Activated CD8-positive, alpha-beta memory T cell treated with anti-CD3 and anti-CD28 coated beads, Interleukin-2, amount 10 ng/mL, durations not matched to agents 7 days and 5 days (primary cell): Measurements from ENCODE around the gene GNGT1. TPM values are rescaled to one million over a fixed set of nuclear protein-coding genes. Genes with fewer than 3 reads are reported as not detected.

Experiments used
- ATAC-seq: fragments of 150-1000 bp; cut with Tn5 transposase; one replicate; pipeline ENCODE4 v1.10.0; 2021; ENCODE audit warnings: moderate library complexity
- CTCF ChIA-PET: fragments of 350-600 bp; sonication (Branson Sonifier 250); formaldehyde crosslinking; loops from one replicate; lab custom pipeline; 2021; ENCODE audit warnings: antibody characterized with exemption; lab: Charles Lee
- DNase-seq: peaks from one replicate; pipeline ENCODE4 v3.0.0-alpha.2; 2020
- H3K27ac Mint-ChIP-seq: one replicate; pipeline ENCODE4 v1.8.0; 2021; ENCODE audit warnings: mild to moderate bottlenecking, mixed read lengths
- H3K27me3 Mint-ChIP-seq: one replicate; pipeline ENCODE4 v1.8.0; 2021; ENCODE audit warnings: mixed read lengths
- H3K36me3 Mint-ChIP-seq: one replicate; pipeline ENCODE4 v1.8.0; 2021; ENCODE audit warnings: mild to moderate bottlenecking, mixed read lengths
- H3K4me1 Mint-ChIP-seq: one replicate; pipeline ENCODE4 v1.8.0; 2021; ENCODE audit warnings: mixed read lengths
- H3K4me3 Mint-ChIP-seq: one replicate; pipeline ENCODE4 v1.8.0; 2021; ENCODE audit warnings: mild to moderate bottlenecking, moderate library complexity, mixed read lengths
- H3K9me3 Mint-ChIP-seq: one replicate; pipeline ENCODE4 v1.8.0; 2022; ENCODE audit warnings: low read depth, mixed read lengths
- total RNA-seq, 2 experiments: library from RNA; stranded (reverse); gene quantifications; one replicate each; pipeline ENCODE4 v1.2.3, GENCODE V29; 2021

The GNGT1 gene
- total RNA-seq: not detected

- CTCF ChIA-PET: interaction anchor here (1.4 kb wide), 1 partner anchor 181 kb away, joined by 4 read pairs; no protein-coding TSS in a partner anchor
- H3K4me1 Mint-ChIP-seq: no peaks in the 10 kb centered on the region
- DNase-seq (no peak), ATAC-seq (no peak)
- H3K36me3 Mint-ChIP-seq: no peaks in the 10 kb centered on the region
- no peak within 1 kb of the TSS for H3K27ac Mint-ChIP-seq
- H3K9me3 Mint-ChIP-seq: no peaks in the 10 kb centered on the region
- H3K27me3 Mint-ChIP-seq: peaks cover 17% of the 10 kb centered on the region
- H3K4me3 Mint-ChIP-seq: no peak within 1 kb of the TSS
Observed at GRCh38 chr7:93906267-93906666, at the start of gene GNGT1. GNGT1 (plus strand) TSS chr7:93906567; CDS start chr7:93906747, 180 bp downstream.

- Mint-ChIP-seq H3K4me3 (no peak overlapping the region), H3K36me3 (no peaks in the 10 kb centered on the region), H3K4me1 (peaks cover 2% of the 10 kb centered on the region), H3K27ac (no peak overlapping the region), H3K9me3 (no peaks in the 10 kb centered on the region), H3K27me3 (peaks cover 8% of the 10 kb centered on the region)
- no peak for DNase-seq
- ATAC-seq: no peak
- CTCF ChIA-PET: no interaction called here
Observed at GRCh38 chr7:93858857-93859256, 47.5 kb upstream of the GNGT1 start.

- peaks cover 2% of the 10 kb centered on the region for H3K4me1 Mint-ChIP-seq
- H3K9me3 Mint-ChIP-seq: no peaks in the 10 kb centered on the region
- peaks cover 6% of the 10 kb centered on the region for H3K27me3 Mint-ChIP-seq
- H3K36me3 Mint-ChIP-seq: no peaks in the 10 kb centered on the region
- ATAC-seq (no peak), DNase-seq (no peak)
- CTCF ChIA-PET: no interaction called here
- no peak overlapping the region for H3K4me3 Mint-ChIP-seq
- no peak overlapping the region for H3K27ac Mint-ChIP-seq
Observed at GRCh38 chr7:93860261-93860660, 46.1 kb upstream of the GNGT1 start.

GRCh38 chr7:93861325-93861949 is 44.9 kb upstream of the GNGT1 start:
- CTCF ChIA-PET: no interaction called here
- ATAC-seq (no peak), DNase-seq (no peak)
- H3K4me1 Mint-ChIP-seq: no peaks in the 10 kb centered on the region
- no peaks in the 10 kb centered on the region for H3K9me3 Mint-ChIP-seq
- no peak overlapping the region for H3K4me3 Mint-ChIP-seq
- no peak overlapping the region for H3K27ac Mint-ChIP-seq
- no peaks in the 10 kb centered on the region for H3K36me3 Mint-ChIP-seq
- peaks cover 6% of the 10 kb centered on the region for H3K27me3 Mint-ChIP-seq

GRCh38 chr7:93862651-93863050 is 43.7 kb upstream of the GNGT1 start:
- CTCF ChIA-PET: no interaction called here
- no peak overlapping the region for H3K4me3 Mint-ChIP-seq
- peaks cover 6% of the 10 kb centered on the region for H3K27me3 Mint-ChIP-seq
- no peak for ATAC-seq
- no peak overlapping the region for H3K27ac Mint-ChIP-seq
- H3K9me3 Mint-ChIP-seq: no peaks in the 10 kb centered on the region
- H3K4me1 Mint-ChIP-seq: no peaks in the 10 kb centered on the region
- H3K36me3 Mint-ChIP-seq: no peaks in the 10 kb centered on the region
- DNase-seq: no peak

- Mint-ChIP-seq H3K4me3 (no peak overlapping the region), H3K27ac (no peak overlapping the region), H3K9me3 (no peaks in the 10 kb centered on the region), H3K36me3 (no peaks in the 10 kb centered on the region), H3K27me3 (peaks cover 3% of the 10 kb centered on the region), H3K4me1 (no peaks in the 10 kb centered on the region)
- ATAC-seq (no peak), DNase-seq (no peak)
- CTCF ChIA-PET: no interaction called here
Observed at GRCh38 chr7:93866886-93867285, 39.5 kb upstream of the GNGT1 start.

- no peaks in the 10 kb centered on the region for H3K27me3 Mint-ChIP-seq
- no peaks in the 10 kb centered on the region for H3K9me3 Mint-ChIP-seq
Observed at GRCh38 chr7:93873998-93874574, 32.3 kb upstream of the GNGT1 start.

GRCh38 chr7:93877742-93878141 is 28.6 kb upstream of the GNGT1 start:
- no peak for DNase-seq
- H3K9me3 Mint-ChIP-seq: no peaks in the 10 kb centered on the region
- H3K27me3 Mint-ChIP-seq: no peaks in the 10 kb centered on the region
- no peak overlapping the region for H3K27ac Mint-ChIP-seq
- no peaks in the 10 kb centered on the region for H3K4me1 Mint-ChIP-seq
- H3K4me3 Mint-ChIP-seq: no peak overlapping the region
- ATAC-seq: no peak
- no peaks in the 10 kb centered on the region for H3K36me3 Mint-ChIP-seq
- CTCF ChIA-PET: no interaction called here

More at GRCh38 chr7:93873998-93874574, 32.3 kb upstream of the GNGT1 start:
- no peaks in the 10 kb centered on the region for H3K36me3 Mint-ChIP-seq
- DNase-seq (no peak), ATAC-seq (no peak)
- no peak overlapping the region for H3K4me3 Mint-ChIP-seq
- H3K27ac Mint-ChIP-seq: no peak overlapping the region
- no peaks in the 10 kb centered on the region for H3K4me1 Mint-ChIP-seq
- CTCF ChIA-PET: no interaction called here

GRCh38 chr7:93879356-93879755 is 27.0 kb upstream of the GNGT1 start:
- no peaks in the 10 kb centered on the region for H3K4me1 Mint-ChIP-seq
- DNase-seq (no peak), ATAC-seq (no peak)
- CTCF ChIA-PET: no interaction called here
- no peaks in the 10 kb centered on the region for H3K36me3 Mint-ChIP-seq
- no peak overlapping the region for H3K4me3 Mint-ChIP-seq
- H3K27ac Mint-ChIP-seq: no peak overlapping the region
- H3K27me3 Mint-ChIP-seq: no peaks in the 10 kb centered on the region
- no peaks in the 10 kb centered on the region for H3K9me3 Mint-ChIP-seq

- Mint-ChIP-seq H3K4me1 (no peaks in the 10 kb centered on the region), H3K27me3 (peaks cover 6% of the 10 kb centered on the region), H3K9me3 (no peaks in the 10 kb centered on the region), H3K36me3 (no peaks in the 10 kb centered on the region), H3K4me3 (no peak overlapping the region), H3K27ac (no peak overlapping the region)
- CTCF ChIA-PET: interaction anchor here (1.3 kb wide), 1 partner anchor 14 kb away, joined by 3 read pairs; no protein-coding TSS in a partner anchor
- ATAC-seq (no peak), DNase-seq (no peak)
Observed at GRCh38 chr7:93882468-93882867, 23.9 kb upstream of the GNGT1 start.

- Mint-ChIP-seq H3K27ac (no peak overlapping the region), H3K4me3 (no peak overlapping the region), H3K4me1 (no peaks in the 10 kb centered on the region), H3K9me3 (no peaks in the 10 kb centered on the region), H3K36me3 (no peaks in the 10 kb centered on the region), H3K27me3 (peaks cover 12% of the 10 kb centered on the region)
- DNase-seq (no peak), ATAC-seq (no peak)
- CTCF ChIA-PET: interaction anchor here (1.3 to 1.6 kb wide), 2 partner anchors 13 to 20 kb away, joined by 3 read pairs; no protein-coding TSS in a partner anchor
Observed at GRCh38 chr7:93883078-93883916, 23.1 kb upstream of the GNGT1 start.

- ATAC-seq (no peak), DNase-seq (no peak)
- H3K27ac Mint-ChIP-seq: no peak overlapping the region
- H3K36me3 Mint-ChIP-seq: no peaks in the 10 kb centered on the region
- H3K27me3 Mint-ChIP-seq: peaks cover 18% of the 10 kb centered on the region
- H3K9me3 Mint-ChIP-seq: no peaks in the 10 kb centered on the region
- H3K4me3 Mint-ChIP-seq: no peak overlapping the region
- CTCF ChIA-PET: interaction anchor here (1.3 to 1.6 kb wide), 2 partner anchors 12 to 19 kb away, joined by 3 read pairs; no protein-coding TSS in a partner anchor
- H3K4me1 Mint-ChIP-seq: no peaks in the 10 kb centered on the region
Observed at GRCh38 chr7:93883917-93884345, 22.4 kb upstream of the GNGT1 start.

- Mint-ChIP-seq H3K36me3 (no peaks in the 10 kb centered on the region), H3K4me1 (peaks cover under 1% of the 10 kb centered on the region), H3K27ac (no peak overlapping the region), H3K9me3 (no peaks in the 10 kb centered on the region), H3K27me3 (peaks cover 24% of the 10 kb centered on the region), H3K4me3 (no peak overlapping the region)
- ATAC-seq (no peak), DNase-seq (no peak)
- CTCF ChIA-PET: interaction anchor here (1.6 kb wide), 1 partner anchor 18 kb away, joined by 3 read pairs; no protein-coding TSS in a partner anchor
Observed at GRCh38 chr7:93884541-93884940, 21.8 kb upstream of the GNGT1 start.
